AG09309 (cell line): ENCODE measurements around the gene TIPARP.

Source experiments
- DNase-seq: peaks from one replicate; pipeline ENCODE4 v3.0.0-alpha.2; 2010; ENCODE audit warnings: low read depth
- H3K4me3 ChIP-seq: 2 replicates; pipeline ENCODE4 v1.5.1; 2011; ENCODE audit warnings: mild to moderate bottlenecking, low read depth, low read length, moderate library complexity; ENCODE audit not compliant: control insufficient read depth
- CTCF ChIP-seq: IDR thresholded peaks from 2 replicates; pipeline ENCODE4 v1.5.1; 2011; ENCODE audit warnings: mild to moderate bottlenecking, low read depth, low read length, inconsistent platforms; ENCODE audit not compliant: insufficient read depth, control insufficient read depth; ENCODE audit errors: missing control alignments

Gene TIPARP

GRCh38 chr3:156681002-156681401 lies 6.6 kb downstream of the TIPARP start:
- peak; percentile 81 for DNase-seq
- H3K4me3 ChIP-seq, result peak overlapping the region; percentile 21; the same call in 1 of the 2 replicates
- TF ChIP-seq CTCF, result no peak

GRCh38 chr3:156682501-156682900 lies 8.1 kb downstream of the TIPARP start:
- H3K4me3 ChIP-seq, result no peak overlapping the region
- no peak for DNase-seq

GRCh38 chr3:156682963-156683362 lies 8.6 kb downstream of the TIPARP start:
- H3K4me3 ChIP-seq, result no peak overlapping the region
- TF ChIP-seq CTCF, result no peak
- no peak for DNase-seq

More at GRCh38 chr3:156682501-156682900, 8.1 kb downstream of the TIPARP start:
- TF ChIP-seq CTCF, result no peak

- TF ChIP-seq CTCF, result no peak
- H3K4me3 ChIP-seq, result no peak overlapping the region
- DNase-seq, result no peak
Measured at GRCh38 chr3:156685198-156685597, 10.8 kb downstream of the TIPARP start.

- no peak overlapping the region; the same call in 1 of the 2 replicates for H3K4me3 ChIP-seq
- no peak for DNase-seq
- no peak for TF ChIP-seq CTCF
Measured at GRCh38 chr3:156685752-156686151, 11.4 kb downstream of the TIPARP start.

GRCh38 chr3:156687023-156687422 lies 12.6 kb downstream of the TIPARP start:
- TF ChIP-seq CTCF, result no peak
- no peak for DNase-seq
- H3K4me3 ChIP-seq, result no peak overlapping the region

GRCh38 chr3:156688632-156689452 lies 14.5 kb downstream of the TIPARP start:
- TF ChIP-seq CTCF, result no peak
- DNase-seq, result no peak
- H3K4me3 ChIP-seq, result no peak overlapping the region
